Calu3 (cell line): Measurements from ENCODE around the gene CCBE1. TPM values are rescaled to one million over a fixed set of nuclear protein-coding genes. Genes with fewer than 3 reads are reported as not detected.

Experiments
- BruUV-seq: library from RNA; stranded (reverse); fragments of 400-500 nt; replicated peaks from 2 replicates; lab custom pipeline; 2021; lab: Mats Ljungman, UMichigan
- CTCF ChIA-PET: fragments of 300-600 bp; sonication (Branson Sonifier 250); formaldehyde crosslinking; loops from one replicate; lab custom pipeline; 2022; ENCODE audit warnings: antibody characterized with exemption; lab: Charles Lee
- DNase-seq: peaks from one replicate; pipeline ENCODE4 v3.0.0; 2022
- H3K27ac Mint-ChIP-seq: one replicate; pipeline ENCODE4 v1.8.0; 2022; ENCODE audit warnings: mixed read lengths; ENCODE audit not compliant: unreplicated experiment
- H3K27me3 Mint-ChIP-seq: one replicate; pipeline ENCODE4 v1.8.0; 2022; ENCODE audit warnings: mixed read lengths; ENCODE audit not compliant: unreplicated experiment
- H3K36me3 Mint-ChIP-seq: one replicate; pipeline ENCODE4 v1.8.0; 2022; ENCODE audit warnings: mild to moderate bottlenecking, moderate library complexity, mixed read lengths; ENCODE audit not compliant: insufficient read depth, unreplicated experiment
- H3K4me1 Mint-ChIP-seq: one replicate; pipeline ENCODE4 v1.8.0; 2022; ENCODE audit warnings: mild to moderate bottlenecking, low read depth, mixed read lengths; ENCODE audit not compliant: unreplicated experiment
- H3K4me3 Mint-ChIP-seq: one replicate; pipeline ENCODE4 v1.8.0; 2022; ENCODE audit warnings: mild to moderate bottlenecking, low read depth, moderate library complexity, mixed read lengths; ENCODE audit not compliant: unreplicated experiment
- H3K9me3 Mint-ChIP-seq: one replicate; pipeline ENCODE4 v1.8.0; 2022; ENCODE audit warnings: low read depth, mixed read lengths; ENCODE audit not compliant: unreplicated experiment
- intact Hi-C: fragments of 100-400 bp; cut with micrococcal nuclease; formaldehyde crosslinking; loops from one replicate; pipeline ENCODE4 v1.10.0; 2022; ENCODE audit not compliant: unreplicated experiment
- total RNA-seq: library from RNA; stranded (reverse); gene quantifications from 2 replicates; pipeline ENCODE4 v1.2.3, GENCODE V29; 2022
- TF ChIP-seq, protein P1 (sequence below): fragments of 200-600 bp; IDR thresholded peaks from one replicate; pipeline ENCODE4 v1.8.0; 2022; ENCODE audit warnings: antibody characterized with exemption; ENCODE audit not compliant: unreplicated experiment

CCBE1 gene
- total RNA-seq, 1 experiment from 2014 or later = 0.12 TPM

GRCh38 chr18:59536166-59536565 is 161.1 kb downstream of the CCBE1 start:
- Mint-ChIP-seq H3K4me3 (no peak overlapping the region), H3K4me1 (no peaks in the 10 kb centered on the region), H3K27ac (no peak overlapping the region), H3K27me3 (peaks cover 75% of the 10 kb centered on the region), H3K36me3 (no peaks in the 10 kb centered on the region), H3K9me3 (no peaks in the 10 kb centered on the region)
- CTCF ChIA-PET = interaction anchor here (0.7 kb wide), 2 partner anchors 24 to 226 kb away, joined by 3 read pairs; no protein-coding TSS in a partner anchor
- no peak for DNase-seq
- TF ChIP-seq, protein P1, sequence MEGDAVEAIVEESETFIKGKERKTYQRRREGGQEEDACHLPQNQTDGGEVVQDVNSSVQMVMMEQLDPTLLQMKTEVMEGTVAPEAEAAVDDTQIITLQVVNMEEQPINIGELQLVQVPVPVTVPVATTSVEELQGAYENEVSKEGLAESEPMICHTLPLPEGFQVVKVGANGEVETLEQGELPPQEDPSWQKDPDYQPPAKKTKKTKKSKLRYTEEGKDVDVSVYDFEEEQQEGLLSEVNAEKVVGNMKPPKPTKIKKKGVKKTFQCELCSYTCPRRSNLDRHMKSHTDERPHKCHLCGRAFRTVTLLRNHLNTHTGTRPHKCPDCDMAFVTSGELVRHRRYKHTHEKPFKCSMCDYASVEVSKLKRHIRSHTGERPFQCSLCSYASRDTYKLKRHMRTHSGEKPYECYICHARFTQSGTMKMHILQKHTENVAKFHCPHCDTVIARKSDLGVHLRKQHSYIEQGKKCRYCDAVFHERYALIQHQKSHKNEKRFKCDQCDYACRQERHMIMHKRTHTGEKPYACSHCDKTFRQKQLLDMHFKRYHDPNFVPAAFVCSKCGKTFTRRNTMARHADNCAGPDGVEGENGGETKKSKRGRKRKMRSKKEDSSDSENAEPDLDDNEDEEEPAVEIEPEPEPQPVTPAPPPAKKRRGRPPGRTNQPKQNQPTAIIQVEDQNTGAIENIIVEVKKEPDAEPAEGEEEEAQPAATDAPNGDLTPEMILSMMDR = no peak
- intact Hi-C loops = no loop called here
- no TSS peak for BruUV-seq

DNA sequence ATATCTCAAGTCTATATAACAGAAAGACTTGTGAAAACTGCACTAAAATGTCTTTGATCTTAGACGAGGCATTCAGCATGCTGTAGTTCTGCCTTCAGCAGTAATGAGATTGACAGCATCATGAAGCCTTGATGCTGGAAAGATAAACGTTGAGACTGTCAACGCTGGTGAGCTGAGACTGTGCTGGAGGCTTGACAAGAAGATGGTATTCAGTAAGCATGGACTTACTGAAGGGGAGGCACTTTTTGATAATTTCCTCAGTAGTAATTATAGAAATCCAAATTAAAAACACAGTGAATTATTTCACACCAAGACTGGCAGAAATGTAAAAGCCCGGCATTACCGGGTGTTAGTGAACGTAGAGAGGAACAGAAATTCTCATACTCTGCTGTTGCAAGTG is 162.2 kb downstream of the CCBE1 start:
- no peaks in the 10 kb centered on the region for H3K36me3 Mint-ChIP-seq
- H3K27ac Mint-ChIP-seq = no peak overlapping the region
- no peak for DNase-seq
- no TSS peak for BruUV-seq
- no peak overlapping the region for H3K4me3 Mint-ChIP-seq
- H3K4me1 Mint-ChIP-seq = no peaks in the 10 kb centered on the region
- TF ChIP-seq, protein P1 = no peak
- CTCF ChIA-PET = no interaction called here
- H3K9me3 Mint-ChIP-seq = no peaks in the 10 kb centered on the region
- intact Hi-C loops = no loop called here
- H3K27me3 Mint-ChIP-seq = peaks cover 75% of the 10 kb centered on the region

DNA sequence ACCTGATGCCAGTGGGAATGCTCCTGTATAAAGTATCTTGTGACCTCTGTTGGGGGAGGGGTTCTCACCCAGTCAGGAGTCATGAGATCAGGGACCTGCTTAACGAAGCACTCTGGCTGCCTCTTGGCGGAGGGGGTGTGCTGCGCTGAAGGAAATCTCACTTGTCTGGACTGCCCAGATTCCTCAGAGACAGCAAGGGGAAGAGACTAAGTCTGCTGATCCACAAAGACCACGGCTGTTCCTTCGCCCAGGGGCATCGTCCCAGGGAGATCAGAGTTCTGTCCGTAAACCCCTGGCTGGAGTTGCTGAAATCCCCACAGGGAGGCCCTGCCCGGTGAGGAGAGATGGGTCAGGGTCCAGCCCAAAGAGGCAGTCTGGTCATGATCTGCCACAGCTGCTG is 168.4 kb downstream of the CCBE1 start:
- intact Hi-C loops = no loop called here
- CTCF ChIA-PET = no interaction called here
- Mint-ChIP-seq H3K36me3 (no peaks in the 10 kb centered on the region), H3K9me3 (no peaks in the 10 kb centered on the region), H3K4me3 (no peak overlapping the region), H3K27ac (no peak overlapping the region), H3K27me3 (peaks cover 86% of the 10 kb centered on the region), H3K4me1 (no peaks in the 10 kb centered on the region)
- DNase-seq = no peak
- no TSS peak for BruUV-seq
- TF ChIP-seq, protein P1 = no peak

DNA sequence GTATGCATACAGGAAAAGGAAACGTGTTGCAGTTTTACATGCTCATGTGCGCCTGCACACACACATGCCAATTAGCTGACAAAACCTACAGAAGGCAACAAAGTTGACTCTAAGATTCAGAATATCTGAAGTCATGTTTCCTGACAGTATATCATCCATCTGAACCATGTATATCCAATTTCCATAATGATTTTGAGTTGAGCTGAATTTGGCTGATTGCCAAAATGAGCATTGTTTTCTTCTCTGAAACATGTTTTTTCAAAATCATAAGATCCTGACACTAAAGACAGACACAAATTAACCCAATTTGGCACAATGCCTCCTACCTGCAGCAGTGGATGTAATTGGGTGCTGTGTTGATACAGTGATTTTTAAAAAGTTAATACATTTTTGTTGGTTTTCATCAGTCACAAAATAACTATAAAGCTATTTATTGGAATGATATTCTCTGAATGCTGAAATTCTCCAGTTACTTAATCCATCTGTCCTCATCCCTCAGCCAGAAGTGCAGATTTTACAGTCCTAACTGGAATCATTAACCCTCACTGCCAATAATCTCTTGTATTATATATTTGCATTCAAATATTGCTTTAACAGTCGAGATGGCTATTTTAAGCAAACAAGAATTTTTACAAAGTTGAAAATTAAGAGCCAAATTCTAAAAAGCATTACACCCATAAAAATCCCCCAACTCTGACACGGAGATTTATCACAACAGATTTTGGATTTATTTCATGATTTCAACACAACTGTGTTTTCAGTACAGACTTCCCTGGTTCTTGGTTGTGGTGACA is 176.5 kb downstream of the CCBE1 start:
- intact Hi-C loops = no loop called here
- Mint-ChIP-seq H3K27me3 (peaks cover 92% of the 10 kb centered on the region), H3K4me3 (no peak overlapping the region), H3K36me3 (no peaks in the 10 kb centered on the region), H3K4me1 (peaks cover 14% of the 10 kb centered on the region), H3K9me3 (no peaks in the 10 kb centered on the region), H3K27ac (no peak overlapping the region)
- CTCF ChIA-PET = no interaction called here
- BruUV-seq = no TSS peak
- no peak for DNase-seq
- TF ChIP-seq, protein P1 = no peak
